ENCODE measurements around the gene COMMD10.

Gene COMMD10

GRCh38 chr5:116229131-116229689, 144.4 kb downstream of the COMMD10 start:
- DNase-seq = no peak

GRCh38 chr5:116231288-116231687, 146.5 kb downstream of the COMMD10 start:
- DNase-seq = no peak

- no peak for DNase-seq
Observed at GRCh38 chr5:116234681-116235080, 149.9 kb downstream of the COMMD10 start.

GRCh38 chr5:116237917-116238500, 153.2 kb downstream of the COMMD10 start:
- no peak for DNase-seq

- DNase-seq = no peak
Observed at GRCh38 chr5:116242343-116242742, 157.5 kb downstream of the COMMD10 start.

DNA sequence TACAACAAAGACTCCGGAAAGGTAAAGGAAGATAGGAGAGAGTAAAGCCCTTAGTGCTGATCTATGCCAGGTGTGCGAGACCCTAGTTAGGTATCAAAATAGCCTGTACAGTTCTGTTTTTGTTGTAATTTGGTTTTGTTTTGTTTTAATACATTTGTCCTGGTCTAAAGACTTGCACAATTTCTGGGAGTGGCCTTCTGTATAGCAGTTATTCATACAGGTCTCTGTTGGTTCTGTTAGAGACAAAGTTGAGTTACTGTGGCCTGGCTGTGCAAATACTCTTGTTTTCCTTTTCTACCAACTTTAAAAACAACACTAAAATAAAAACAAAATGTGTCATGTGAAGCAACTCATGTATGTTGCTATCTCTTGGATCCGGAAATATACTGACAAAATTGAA, 163.6 kb downstream of the COMMD10 start:
- DNase-seq = no peak

- no peak for DNase-seq
Observed at GRCh38 chr5:116249648-116250047, 164.8 kb downstream of the COMMD10 start.

DNA sequence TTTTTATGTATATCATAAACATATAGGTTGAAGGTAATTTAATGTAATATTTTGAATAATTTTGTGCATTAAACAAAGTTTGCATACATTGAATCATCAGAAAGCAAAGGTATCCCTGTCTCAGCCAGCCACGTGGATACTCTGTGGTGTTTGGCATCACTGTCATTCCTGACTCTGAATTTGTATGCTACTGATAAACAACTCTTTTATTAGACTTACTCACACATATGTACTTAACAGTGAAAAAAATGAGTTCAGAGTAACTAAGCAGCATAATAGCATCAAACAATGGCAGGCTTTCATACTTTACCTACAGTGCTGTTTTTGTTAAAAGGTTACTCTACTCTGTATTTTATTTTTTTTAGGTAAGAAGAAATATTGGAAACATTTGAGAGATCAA, 171.9 kb downstream of the COMMD10 start:
- DNase-seq = no peak

DNA sequence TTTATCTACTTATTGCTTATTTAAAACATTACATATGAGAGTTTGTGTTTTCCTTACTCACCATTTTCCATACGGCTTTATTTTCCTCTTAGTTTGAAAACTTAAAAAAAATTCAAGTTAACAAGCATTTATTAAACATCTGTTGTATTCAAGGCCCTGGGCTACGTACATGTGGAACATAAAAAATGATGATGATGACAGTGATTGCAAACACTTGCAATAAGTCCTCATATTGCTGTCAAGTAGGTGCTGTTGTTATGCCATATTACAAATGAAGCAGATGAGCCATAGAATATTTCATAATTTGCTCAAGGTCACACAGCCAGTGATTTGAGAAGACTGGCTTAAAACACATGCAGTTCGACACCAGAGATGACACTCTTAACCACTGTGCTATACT, 180.6 kb downstream of the COMMD10 start:
- DNase-seq = no peak

GRCh38 chr5:116271446-116272025, 186.7 kb downstream of the COMMD10 start:
- no peak for DNase-seq

GRCh38 chr5:116272281-116272941, 187.6 kb downstream of the COMMD10 start:
- DNase-seq = no peak

GRCh38 chr5:116273448-116274242, 188.8 kb downstream of the COMMD10 start:
- DNase-seq = no peak

DNA sequence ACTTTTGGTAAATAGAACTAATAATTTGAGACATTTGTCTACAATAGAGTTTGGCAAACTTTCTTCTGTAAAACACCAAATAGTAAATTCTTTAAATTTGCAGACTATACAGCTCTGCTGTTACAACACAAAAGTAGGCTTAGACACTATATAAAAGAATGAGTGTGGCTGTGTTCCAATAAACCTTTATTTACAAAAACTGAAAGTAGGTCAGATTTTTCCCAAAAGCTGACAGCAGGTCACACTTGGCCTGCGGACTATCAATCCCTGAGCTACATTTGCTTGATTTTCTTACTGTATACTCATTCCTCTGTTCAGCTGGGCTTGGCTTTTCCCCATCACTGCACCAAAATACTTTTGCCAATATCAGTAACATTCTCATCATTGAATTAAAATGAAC, 189.4 kb downstream of the COMMD10 start:
- no peak for DNase-seq

- DNase-seq = no peak
Observed at GRCh38 chr5:116275282-116275681, 190.5 kb downstream of the COMMD10 start.

DNA sequence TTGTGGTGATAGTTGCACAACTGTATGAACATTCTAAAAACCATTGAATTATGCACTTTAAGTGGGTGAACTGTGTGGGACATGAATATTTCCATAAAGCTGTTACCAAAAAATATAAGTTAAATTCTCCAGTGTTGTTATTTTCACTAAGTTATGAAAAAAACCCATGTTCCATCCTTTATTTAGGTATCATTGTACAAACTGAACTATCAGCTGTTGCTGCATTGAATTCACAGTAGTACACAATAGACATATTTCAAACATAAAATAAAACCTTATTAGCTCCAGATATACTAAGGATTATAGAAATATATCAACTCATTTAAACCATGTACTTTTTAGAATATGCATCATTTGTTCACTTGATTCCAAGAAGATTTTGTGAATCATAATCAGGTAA, 192.1 kb downstream of the COMMD10 start:
- DNase-seq = no peak

- DNase-seq = no peak
Observed at GRCh38 chr5:116280149-116280803, 195.5 kb downstream of the COMMD10 start.

GRCh38 chr5:116281309-116281708, 196.5 kb downstream of the COMMD10 start:
- DNase-seq = no peak

- no peak for DNase-seq
Observed at GRCh38 chr5:116288524-116288923, 203.7 kb downstream of the COMMD10 start.

DNA sequence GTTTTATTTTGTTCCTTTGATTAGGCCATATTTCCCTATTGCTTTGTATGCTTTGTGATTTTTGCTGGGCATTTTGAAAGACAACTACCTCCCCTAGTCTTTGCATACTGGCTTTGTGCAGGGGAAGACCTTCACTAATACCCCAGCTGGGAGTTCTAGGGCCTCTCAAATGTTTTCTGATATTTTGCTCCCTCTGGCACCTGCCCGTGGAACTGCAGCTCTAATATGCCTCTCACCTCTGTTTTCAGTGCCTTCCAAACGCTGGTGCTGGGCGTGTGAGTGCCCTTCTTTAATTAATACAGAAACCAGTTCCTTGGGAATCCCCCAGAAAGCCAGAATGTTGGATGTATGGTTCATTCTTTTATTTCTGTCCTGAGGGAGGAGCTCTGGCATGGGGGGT, 204.5 kb downstream of the COMMD10 start:
- no peak for DNase-seq

DNA sequence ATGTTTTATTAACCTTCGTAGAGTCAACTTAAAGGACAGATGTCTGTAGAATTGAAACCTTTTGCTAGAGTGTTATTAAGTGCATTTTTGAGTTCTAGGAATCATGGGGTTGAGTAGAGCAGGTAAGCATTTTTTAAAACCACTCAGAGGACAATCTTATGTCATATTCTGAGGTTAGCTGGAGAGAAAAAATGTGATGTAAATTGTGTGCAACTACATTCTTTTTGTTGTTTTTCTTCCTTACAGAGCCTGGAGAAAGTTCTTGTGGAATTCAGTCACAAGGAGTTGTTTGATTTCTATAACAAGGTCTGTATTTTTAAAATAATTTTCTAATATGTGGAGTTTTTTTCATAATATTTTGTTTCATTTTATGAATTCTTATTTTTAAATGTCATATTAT, 206.4 kb downstream of the COMMD10 start:
- no peak for DNase-seq

DNA sequence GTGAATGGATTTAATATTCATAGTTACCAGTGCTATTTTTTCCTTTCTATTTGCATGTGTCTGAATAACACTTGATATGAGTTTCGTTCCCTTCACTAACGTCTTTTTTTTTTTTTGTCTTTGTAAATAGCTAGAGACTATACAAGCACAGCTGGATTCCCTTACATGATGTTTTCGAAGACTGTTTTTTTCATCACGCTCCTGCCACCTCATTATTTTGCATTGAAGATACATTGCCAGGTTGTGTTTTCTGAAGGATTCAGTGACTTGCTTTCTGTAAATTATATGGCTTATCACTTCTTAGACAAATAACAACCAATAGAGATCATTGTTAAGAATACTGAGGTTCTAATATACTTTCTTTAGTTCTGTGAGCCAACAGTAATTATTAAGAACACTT, 207.5 kb downstream of the COMMD10 start:
- no peak for DNase-seq

GRCh38 chr5:116296335-116297072, 211.7 kb downstream of the COMMD10 start:
- DNase-seq = no peak
